GM18498 (cell line): ENCODE measurements around the gene TAF15.

Source experiments
- ATAC-seq: cut with Tn5 transposase; IDR thresholded peaks from one replicate; pipeline ENCODE4 v1.9.1; 2021; ENCODE audit warnings: mild to moderate bottlenecking, moderate library complexity; ENCODE audit not compliant: unreplicated experiment

Gene TAF15

GRCh38 chr17:35817196-35817595 lies 7.9 kb downstream of the TAF15 start:
- no peak for ATAC-seq

DNA sequence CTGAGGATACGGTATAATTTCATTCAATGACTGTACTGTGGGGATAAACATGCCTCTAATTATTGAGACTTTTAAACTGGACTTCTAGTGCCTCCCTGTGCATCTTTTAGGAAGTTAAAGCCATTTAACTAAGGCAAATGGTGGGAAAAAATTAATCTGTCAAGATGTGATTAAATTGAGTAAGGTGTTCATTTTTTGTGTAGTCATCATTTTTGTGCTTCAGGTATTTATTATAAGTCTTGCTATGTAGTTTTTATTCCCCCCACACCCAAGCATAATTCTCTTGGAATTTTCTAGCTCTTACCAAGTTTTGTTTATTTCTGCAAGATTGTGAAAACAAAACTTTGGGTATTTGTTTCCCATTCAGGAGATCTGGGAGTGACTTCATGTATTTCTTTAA lies 10.2 kb downstream of the TAF15 start:
- no peak for ATAC-seq

- no peak for ATAC-seq
Measured at GRCh38 chr17:35821308-35821707, 12.0 kb downstream of the TAF15 start.

- ATAC-seq, result no peak
Measured at GRCh38 chr17:35825206-35825605, 15.9 kb downstream of the TAF15 start.

GRCh38 chr17:35841101-35841500 lies 31.8 kb downstream of the TAF15 start:
- no peak for ATAC-seq

DNA sequence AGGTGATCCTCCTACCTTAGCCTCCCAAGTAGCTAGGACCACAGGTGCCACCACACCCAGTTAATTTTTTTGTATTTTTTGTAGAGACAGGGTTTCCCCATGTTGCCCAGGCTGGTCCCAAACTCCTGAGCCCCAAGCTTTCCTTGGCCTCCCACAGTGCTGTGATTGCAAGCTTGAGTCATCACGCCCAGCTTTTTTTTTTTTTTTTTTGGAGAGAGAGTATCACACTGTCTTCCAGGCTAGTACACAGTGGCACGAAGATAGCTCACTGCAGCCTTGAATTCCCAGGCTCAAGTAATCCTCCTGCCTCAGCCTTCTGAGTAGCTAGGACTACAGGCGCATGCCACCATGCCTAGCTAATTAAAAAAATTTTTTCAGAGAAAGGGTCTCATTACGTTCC lies 32.2 kb downstream of the TAF15 start:
- no peak for ATAC-seq

- ATAC-seq, result no peak
Measured at GRCh38 chr17:35842239-35842638, 33.0 kb downstream of the TAF15 start.

GRCh38 chr17:35843698-35844097 lies 34.4 kb downstream of the TAF15 start:
- no peak for ATAC-seq

- ATAC-seq, result no peak
Measured at GRCh38 chr17:35844547-35844946, 35.3 kb downstream of the TAF15 start.

DNA sequence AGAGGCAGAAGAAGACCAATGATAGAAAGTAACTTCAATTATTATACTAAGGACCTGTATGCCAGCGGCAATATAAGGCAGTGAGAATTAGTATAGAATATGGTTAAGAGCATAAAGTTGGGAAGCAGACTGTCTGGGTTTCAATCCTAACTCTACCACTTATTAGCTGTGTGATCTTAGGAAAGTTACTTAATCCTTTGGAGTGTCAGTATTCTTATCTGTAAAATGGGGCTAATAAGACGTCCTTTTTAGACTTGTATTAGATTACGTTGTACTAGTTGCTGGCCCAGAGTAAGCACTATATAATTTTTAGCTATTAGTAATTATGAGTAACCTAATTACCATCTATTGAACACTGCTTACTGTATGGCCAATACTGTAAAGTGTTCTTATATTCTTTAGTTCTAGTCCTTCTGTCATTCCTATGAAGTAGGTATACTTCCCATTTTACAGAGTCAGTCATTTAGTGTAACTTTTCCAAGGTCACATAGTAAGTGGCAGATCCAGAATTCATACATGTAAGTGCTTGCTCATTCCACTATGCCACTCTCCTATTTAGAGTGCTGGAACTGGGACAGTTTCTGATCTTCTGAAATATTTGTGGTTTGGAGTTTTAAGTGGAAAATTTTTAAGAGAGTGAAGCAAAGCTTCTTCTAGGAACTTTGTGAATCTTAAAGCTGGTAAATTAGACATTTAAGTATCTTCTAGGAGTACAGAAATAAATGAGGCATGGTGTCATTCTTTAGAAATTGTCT lies 36.9 kb downstream of the TAF15 start:
- ATAC-seq, result no peak

- ATAC-seq, result no peak
Measured at GRCh38 chr17:35847006-35847405, 37.7 kb downstream of the TAF15 start.

DNA sequence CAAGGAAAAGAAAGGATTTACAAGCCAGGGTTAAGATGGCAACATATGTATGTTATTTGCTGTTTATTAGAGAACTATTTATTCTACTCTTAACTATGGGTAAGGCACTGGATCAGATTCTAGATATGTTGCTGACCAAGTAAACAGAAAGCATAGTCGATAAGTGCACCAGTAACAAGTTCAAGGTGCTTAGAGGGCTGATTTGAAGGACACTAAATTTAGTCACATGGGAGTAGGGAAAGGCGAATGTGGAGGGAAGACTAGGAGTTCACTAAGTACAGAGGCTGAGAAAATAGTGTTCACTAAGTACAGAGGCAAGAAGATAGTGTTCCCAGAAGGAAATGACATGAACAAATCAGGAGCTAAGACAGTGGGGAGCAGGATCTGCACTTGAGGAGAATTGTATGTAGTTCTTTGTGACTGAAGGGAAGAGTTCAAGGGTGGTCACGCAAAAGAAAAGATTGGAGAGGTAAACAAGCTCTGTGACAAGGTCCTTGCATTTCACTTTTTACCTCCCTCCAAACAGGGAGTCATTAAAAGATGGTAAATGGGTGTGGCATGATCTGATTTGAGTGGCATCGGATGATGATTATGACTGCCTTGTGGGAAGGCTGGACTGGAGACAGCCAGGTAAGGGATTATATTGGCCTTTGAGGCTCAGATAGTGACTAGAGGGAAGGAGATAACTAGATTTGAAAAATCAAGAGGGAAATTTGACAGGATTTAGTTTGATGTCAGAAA lies 38.5 kb downstream of the TAF15 start:
- ATAC-seq, result no peak

DNA sequence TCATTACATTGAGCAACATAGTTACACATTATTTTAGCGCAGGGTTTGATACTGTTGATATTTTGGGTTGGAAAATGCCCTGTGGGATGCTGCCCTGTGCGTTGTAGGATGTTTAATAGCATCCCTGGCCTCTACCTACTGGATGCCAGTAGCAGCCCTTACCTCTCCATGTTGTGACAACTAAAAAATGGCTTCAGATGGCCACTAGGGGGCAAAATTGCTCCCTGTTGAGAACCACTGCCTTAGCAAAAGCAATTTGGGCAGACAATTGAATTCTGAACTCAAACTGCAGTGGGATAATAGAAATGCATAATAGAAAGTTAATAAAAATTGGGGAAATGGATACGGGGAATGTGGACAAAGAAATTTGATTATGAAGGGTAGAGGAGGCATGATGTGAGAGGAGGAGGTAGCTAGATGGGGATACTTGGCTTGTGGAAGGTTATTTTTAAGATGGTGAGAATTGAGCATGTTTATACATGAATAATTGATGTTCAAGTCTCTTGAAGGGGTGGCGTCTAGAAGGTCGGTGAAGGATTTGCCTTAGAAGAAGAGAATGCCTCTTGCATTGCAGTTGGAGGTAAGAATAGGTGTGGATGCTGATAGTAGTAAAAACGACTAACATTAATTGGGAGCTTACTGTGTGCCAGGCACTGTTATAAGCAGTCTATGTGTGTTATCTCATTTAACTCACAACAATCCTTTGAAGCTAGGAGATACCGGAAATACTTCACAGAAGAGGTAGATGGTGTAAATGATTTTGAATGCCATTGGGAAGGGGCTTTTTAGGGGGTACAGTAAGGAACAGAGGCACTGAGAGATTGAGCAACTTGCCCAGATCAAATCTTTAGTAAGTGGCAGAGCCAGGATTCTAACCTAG lies 40.4 kb downstream of the TAF15 start:
- ATAC-seq, result no peak

DNA sequence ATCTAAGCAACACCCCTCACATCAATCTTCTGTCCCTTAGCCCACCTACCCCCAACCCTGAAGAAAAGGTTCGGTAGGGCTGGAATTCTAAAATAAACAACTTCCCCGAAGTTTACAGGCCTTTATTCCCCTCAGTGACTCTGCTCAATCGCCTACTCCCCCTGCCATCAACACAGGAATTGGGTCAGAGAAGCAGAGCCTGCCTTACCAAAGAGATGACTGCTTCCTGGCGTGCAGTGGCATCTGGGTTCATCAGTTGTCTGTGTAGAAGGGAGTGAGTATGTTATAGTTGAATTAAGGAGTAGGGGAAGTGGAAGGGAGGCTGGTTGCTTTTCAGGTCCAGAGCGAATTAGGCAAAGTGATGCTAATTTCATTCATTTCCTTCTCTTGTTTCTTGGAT lies 46.7 kb downstream of the TAF15 start:
- ATAC-seq, result no peak

- ATAC-seq, result no peak
Measured at GRCh38 chr17:35856603-35857002, 47.3 kb downstream of the TAF15 start.

- no peak for ATAC-seq
Measured at GRCh38 chr17:35864853-35865252, 55.6 kb downstream of the TAF15 start.

DNA sequence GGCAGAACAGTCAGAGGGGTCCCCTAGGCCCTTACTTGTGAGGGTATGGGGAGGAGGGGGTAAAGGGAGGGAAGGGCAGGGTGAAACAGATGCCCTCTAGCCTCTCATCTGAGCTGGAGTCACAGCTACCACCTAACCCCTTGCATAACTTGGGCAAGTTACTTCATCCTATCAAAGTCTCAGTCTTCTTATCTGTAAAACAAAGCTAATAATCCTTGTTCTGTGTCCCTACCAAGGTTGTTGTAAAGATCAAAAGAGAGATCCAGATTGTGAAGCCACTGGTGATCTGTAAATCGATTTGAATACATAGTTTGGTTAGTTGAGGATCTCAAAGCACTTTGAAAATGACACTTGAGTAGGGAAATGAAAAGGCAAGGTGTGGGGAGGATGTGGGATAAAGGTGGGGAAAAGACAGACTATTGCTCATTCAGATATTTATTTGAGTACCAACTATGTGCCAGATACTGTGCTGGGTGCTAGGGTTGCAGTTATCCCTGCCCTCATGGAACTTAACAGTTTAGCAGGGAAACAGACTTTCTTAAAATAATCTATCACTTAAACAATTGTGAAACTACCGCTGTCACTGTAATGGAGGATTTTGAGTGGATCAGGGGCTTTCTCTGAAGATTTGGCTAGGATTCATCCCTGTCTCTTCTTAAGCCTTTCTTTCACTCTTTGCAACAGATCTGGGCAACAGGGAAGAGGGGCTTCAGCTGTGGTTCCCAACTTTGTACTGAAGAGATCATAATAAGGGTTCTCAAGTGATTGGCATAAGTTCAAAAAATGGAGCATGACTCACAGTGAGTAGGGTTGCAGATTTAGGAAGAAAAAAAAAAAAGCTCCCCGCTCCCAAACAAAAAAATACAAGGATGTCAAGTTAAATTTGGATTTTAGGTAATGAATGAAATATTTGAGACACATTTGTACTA lies 56.4 kb downstream of the TAF15 start:
- ATAC-seq, result no peak

DNA sequence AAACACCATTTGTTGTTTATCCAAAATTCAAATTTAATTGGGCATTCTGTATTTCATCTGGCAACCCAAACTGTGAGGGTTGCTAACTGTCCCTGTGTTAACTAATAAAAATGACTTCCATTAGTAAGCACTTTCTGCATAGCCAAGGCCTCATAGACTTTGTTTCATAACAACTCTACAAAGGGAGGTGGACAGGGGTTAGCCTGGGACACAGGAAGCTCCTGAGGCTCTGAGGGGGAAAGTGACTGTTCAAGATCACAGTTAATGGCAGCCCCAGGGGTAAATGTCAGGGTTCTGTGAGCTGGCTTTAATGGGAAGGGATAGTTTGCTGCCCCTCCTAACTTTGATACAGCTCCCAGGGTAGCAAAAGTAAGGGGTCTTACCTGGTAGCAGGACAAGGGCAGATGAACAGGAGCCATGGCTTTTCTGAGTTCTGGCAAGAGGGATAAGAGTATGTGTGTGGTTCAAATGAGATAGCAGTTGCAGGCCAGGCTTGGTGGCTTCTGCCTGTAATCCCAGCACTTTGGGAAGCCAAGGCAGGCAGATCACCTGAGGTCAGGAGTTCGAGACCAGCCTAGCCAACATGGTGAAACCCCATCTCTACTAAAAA lies 57.2 kb downstream of the TAF15 start:
- ATAC-seq, result no peak

DNA sequence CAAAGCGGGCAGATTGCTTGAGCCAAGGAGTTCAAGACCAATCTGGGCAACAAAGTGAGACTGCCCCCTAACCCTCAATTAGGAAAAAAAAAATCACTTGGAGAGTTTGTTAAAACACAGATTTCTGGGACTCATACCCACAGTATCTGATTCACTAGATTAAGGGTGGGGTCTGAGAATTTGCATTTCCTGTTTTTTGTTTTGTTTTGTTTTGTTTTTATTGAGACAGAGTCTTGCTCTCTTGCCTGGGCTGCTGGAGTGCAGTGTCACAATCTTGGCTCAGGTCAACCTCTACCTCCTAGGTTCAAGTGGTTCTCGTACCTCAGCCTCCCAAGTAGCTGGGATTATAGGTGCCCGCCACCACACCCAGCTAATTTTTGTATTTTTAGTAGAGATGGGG lies 58.3 kb downstream of the TAF15 start:
- no peak for ATAC-seq

GRCh38 chr17:35868737-35869136 lies 59.5 kb downstream of the TAF15 start, which contains the start of gene HEATR9:
TSS of gene HEATR9 (minus strand) at chr17:35868891. CDS start at chr17:35868742, 149 bp downstream.
- ATAC-seq, result no peak
